Endometrial microvascular endothelial cells (primary cell): ENCODE results near the gene GLOD5. TPM values are rescaled to one million over a fixed set of nuclear protein-coding genes. Genes with fewer than 3 reads are reported as not detected.

ENCODE experiments used
- in situ Hi-C: cut with HindIII; loops from 2 replicates; pipeline ENCODE4 v1.10.0; 2017; ENCODE audit warnings: low sequenced_read_pairs, low pct_unique_long_range_greater_than_20kb; ENCODE audit errors: inconsistent ontology term
- total RNA-seq: library from RNA; depleted of rRNA; stranded (reverse); fragments of >200 nt; gene quantifications from one replicate; pipeline ENCODE4 v1.2.3, GENCODE V29; 2015; ENCODE audit errors: inconsistent ontology term

Gene GLOD5
- total RNA-seq, result not detected

DNA sequence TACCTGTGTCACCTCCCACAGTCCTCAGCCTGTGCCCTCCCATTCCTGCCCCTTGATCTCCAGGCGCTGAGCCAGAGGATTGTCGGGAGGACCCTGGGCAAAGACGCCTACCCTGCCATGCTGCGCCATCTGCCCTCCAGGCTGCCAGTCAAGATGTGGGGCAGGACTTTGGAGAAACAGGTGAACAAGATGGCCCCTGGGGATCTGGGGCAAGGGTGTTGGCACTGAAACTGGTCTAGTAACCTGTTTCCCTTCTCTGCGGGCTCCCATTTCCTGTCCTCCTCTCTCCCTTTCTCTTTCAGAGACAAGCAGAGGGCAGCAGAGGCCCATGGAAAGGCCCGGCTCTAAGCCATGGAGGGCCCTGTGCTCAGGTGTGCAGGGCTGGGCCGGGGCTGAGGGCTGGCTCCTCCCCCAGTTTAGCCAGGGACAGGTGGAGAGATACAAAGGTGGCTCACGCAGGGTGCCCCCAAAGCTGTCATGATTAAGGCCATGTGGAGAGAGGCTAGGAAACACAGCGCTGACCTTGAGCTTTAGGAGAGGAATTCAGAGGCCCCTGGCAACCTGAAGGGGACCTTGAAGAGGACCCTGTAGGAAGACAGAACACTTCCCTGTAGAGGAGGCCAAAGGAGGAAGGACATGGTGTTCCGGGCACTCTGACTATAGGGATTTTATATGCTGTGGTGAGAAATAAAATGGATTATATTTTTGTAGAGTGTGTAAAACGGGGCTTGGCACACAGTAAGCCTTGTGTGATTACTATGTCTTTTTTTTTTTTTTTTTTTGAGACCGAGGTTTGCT, at the start of gene GLOD5:
GLOD5 (plus strand) TSS at position 74 of the 798 bp plus-strand sequence; CDS start at position 118, 44 bp downstream.
- in situ Hi-C loops, result no loop called here

GRCh38 chrX:48711929-48712505, 49.5 kb upstream of the GLOD5 start:
- in situ Hi-C loops, result no loop called here

DNA sequence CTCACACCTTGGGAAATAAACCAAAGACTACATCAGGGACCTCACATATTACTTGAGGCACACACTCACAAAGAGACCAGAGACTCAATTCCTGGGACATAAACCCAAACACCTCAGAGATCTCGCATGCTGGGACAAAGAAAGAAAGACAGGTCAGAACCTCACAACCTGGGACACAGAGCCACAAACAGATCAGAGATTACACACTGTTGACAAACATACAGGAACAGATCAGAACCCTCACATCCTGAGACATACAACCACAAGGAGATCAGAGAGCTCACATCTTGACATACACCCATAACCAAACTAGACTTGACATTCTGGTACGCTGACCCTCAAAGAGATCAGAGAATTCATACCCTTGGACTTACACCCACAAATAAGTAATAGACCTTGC, 47.7 kb upstream of the GLOD5 start:
- in situ Hi-C loops, result no loop called here

- in situ Hi-C loops, result no loop called here
Measured at GRCh38 chrX:48714573-48714972, 47.0 kb upstream of the GLOD5 start.

DNA sequence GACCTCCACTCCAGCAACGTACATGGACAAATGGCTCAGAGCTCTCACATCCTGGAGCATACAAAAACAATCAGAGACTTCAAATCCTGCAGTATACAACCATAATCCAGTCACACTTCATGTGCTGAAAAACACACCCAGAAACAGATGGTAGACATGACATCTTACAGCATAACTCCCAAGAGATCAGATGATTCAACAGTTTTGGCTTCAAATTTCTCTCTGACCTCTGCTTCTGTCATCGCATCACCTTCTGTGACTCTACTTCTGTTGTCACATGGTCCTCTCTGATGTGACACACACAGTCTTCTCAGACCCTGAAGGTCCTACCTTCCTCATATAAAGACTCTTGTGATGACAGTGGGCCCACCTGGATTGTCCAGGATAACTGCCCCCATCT, 46.5 kb upstream of the GLOD5 start:
- in situ Hi-C loops, result no loop called here

DNA sequence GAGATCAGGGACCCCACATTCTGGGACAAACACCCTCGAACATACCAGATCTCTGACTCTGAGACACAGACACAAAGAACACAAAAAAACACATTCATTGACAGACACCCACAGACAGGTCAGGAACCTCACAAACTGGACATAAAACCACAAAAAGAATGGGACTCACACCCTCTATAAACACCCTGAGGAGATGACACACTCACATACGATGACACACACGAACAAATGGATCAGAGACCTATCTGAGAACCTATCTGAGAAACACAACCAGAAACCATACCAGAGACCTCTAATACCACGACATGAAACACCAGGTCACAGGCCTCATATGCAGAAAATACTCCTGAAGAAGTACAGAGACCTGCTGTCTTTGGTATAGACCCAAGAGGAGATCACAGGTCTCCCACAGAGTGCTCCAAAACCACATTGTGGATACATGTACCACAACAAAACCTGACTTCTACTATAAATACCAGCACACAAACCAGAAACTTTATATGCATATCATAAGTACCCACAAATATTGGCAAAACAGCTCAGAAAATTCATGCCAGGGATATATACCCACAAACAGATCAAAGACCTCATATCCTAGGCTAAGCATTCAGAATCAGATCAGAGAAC, 45.6 kb upstream of the GLOD5 start:
- in situ Hi-C loops, result no loop called here

GRCh38 chrX:48719958-48720357, 41.6 kb upstream of the GLOD5 start:
- in situ Hi-C loops, result no loop called here

DNA sequence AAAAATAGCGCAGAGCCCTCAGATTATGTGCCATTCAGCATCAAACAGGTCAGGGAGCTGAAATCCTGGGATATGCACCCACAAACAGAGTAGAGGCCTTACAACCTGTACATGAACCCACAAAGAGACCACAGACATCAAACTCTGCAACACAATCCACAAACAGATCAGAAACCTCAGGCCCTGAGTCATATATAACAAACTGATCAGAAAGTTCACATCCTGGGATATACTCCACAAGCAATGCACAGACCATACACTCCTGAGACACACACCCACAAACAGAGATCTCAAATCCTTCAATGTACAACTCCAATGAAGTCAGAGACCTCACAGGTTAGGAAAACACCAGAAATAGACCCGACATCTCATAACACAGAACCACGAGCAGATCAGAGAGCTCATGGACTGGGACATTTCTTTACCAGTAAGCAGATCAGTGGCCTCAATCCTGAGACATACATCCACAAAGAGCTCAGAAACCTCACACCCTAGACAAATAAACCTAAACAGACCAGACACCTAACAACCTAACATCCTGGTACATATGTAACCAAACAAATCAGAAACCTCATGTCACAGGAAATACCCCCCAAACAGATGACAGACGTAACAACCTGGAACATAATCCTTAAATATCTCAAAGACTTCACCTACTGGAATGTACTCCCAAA, 40.8 kb upstream of the GLOD5 start:
- in situ Hi-C loops, result no loop called here

DNA sequence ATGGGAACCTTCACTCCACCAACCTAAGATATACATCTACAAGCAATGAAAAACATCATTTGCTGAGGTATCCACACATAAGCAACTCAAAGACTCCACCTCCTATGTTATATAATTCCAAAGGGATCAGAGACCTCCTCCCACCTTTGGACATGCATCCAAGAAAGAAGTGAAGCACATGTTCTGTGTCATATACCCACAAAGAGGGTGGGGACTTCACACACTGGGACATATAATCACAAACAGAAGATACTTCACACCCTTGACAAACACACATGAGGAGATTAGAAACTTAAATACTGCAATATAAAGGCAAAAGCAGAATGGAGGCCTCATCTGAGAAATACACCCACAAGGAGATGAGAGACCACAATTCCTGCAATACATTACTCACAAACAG, 39.6 kb upstream of the GLOD5 start:
- in situ Hi-C loops, result no loop called here

DNA sequence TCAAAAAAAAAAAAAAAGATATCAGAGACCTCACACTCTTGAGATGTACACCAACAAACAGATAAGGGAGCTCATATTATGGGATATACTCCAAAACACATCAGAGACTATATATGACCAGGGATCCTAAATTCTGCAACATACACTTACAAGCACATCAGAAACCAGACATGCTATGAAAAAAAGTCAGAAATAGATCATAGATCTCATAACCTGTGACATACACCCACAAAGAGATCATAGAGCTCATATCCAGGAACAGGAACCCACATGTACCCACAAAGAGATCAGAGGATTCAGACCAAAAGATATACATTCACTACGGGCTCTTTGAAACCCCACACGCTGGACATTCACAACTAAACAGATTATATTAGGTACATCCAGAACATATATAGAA, 35.0 kb upstream of the GLOD5 start:
- in situ Hi-C loops, result no loop called here

- in situ Hi-C loops, result no loop called here
Measured at GRCh38 chrX:48728653-48729052, 32.9 kb upstream of the GLOD5 start.

- in situ Hi-C loops, result no loop called here
Measured at GRCh38 chrX:48736303-48736702, 25.2 kb upstream of the GLOD5 start.

GRCh38 chrX:48736878-48737212, 24.7 kb upstream of the GLOD5 start:
- in situ Hi-C loops, result no loop called here

DNA sequence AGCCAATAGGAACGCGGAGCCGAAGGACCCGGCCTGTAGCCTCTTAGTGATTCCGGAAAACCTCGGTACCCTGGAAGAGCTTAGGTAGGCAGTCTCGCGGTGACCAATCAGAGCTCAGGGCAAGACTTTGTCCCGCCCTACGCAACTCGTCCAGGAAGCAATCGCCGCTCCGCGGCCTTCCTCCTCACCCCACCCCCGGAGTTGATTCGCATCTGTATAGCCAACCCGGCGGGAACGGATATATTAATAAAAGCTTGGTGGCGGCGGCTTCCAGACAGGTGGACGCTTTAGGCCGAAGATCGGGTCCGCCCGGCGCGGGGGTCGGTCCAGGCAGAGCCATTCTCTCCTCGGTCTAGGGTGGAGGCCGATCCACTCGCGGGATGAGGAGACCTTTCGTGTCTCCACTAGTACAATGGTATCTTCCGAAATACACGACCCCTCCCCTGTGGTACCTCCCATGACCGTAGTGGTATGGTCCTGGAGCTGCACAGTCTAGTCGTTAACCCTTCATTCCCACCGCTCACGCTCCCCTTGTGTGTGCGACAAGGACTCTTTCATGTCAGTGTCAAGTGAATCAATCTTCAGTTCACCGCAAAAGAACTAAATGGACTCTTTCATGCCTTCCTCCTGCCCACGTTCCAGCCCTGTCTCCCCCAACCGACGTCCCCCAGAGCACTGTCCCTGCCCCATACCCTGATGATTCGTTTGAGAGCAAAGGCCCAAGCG, 24.2 kb upstream of the GLOD5 start:
- in situ Hi-C loops, result no loop called here

GRCh38 chrX:48737940-48738339, 23.6 kb upstream of the GLOD5 start:
- in situ Hi-C loops, result no loop called here

DNA sequence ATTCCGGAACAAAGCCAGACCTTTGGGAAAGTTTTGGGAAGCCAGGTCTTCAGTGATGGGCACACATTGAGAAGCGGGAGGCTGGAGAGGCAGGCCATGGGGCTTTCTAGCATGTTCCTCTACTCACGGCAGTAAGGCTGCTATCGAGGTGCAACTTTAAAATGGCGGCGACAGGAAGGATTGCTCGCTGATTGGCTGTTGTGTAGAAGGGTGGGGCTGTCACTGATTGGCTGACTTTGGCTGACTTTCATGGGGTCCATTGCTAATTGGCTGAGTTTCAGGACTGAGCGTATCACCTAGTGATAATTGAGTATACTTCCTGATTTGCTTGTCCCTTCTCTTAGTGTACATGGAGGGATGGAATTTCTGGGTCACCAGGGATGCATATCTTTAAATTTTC, 19.7 kb upstream of the GLOD5 start:
- in situ Hi-C loops, result no loop called here

- in situ Hi-C loops, result no loop called here
Measured at GRCh38 chrX:48745222-48745621, 16.3 kb upstream of the GLOD5 start.

DNA sequence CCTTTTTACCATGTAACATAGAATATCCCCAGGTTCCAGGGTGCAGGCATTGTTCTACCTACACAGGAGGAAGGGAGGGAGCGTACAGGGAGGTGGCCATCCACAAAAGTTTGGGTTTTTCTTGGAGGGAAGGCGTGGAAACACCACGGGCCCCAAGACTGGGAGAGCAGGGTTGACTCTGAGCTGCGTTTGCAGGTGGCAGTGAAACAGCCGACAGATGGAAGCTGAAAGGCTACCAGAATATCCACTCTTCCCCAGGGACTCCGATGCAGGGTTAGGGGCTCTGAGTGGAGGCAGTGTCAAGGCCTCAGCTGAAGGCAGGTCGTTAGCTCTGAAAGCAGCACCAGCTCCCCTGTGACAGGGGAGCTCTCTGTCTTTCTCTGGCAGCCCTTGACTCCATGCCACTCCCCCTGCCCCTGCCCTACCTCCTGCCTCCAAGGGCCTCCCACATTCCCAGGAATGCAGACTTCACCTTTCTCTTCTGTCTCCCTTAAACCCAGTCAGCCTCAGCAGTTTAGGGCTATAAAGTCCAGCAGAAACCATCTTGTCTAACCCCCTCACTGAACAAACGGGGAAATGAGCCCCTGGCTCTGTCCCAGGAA, 14.0 kb upstream of the GLOD5 start:
- in situ Hi-C loops, result no loop called here

GRCh38 chrX:48749182-48749581, 12.4 kb upstream of the GLOD5 start:
- in situ Hi-C loops, result no loop called here
